ENCODE data around the gene RAB3IP.
"Not testable (repeated sequence)": the region's sequence is repeated elsewhere in the genome, so short reads cannot be mapped to it uniquely, and the experiment has no call there.

RAB3IP gene

GRCh38 chr12:69792533-69792932 lies 53.9 kb downstream of the RAB3IP start:
- TF ChIP-seq ZFX (IDR thresholded peaks at IDR 0.05) (no peak), CTCF (conservative IDR thresholded peaks at IDR 0.05) (no peak)
- no peak overlapping the region for H3K27ac ChIP-seq

- not testable (repeated sequence) for H3K27ac ChIP-seq
Observed at GRCh38 chr12:69807101-69807897, 68.6 kb downstream of the RAB3IP start.

- no peak overlapping the region for H3K27ac ChIP-seq
- TF ChIP-seq ZFX (IDR thresholded peaks at IDR 0.05) (no peak), CTCF (conservative IDR thresholded peaks at IDR 0.05) (no peak)
Observed at GRCh38 chr12:69810870-69811498, 72.3 kb downstream of the RAB3IP start.

- TF ChIP-seq ZFX (IDR thresholded peaks at IDR 0.05) (no peak), CTCF (conservative IDR thresholded peaks at IDR 0.05) (no peak)
- H3K27ac ChIP-seq, result no peak overlapping the region
Observed at GRCh38 chr12:69816082-69816481, 77.4 kb downstream of the RAB3IP start.

- H3K27ac ChIP-seq, result no peak overlapping the region
- TF ChIP-seq ZFX (IDR thresholded peaks at IDR 0.05), result no peak
- TF ChIP-seq CTCF (conservative IDR thresholded peaks at IDR 0.05), result no peak
Observed at GRCh38 chr12:69821032-69821455, 82.4 kb downstream of the RAB3IP start.

GRCh38 chr12:69821456-69822159 lies 82.9 kb downstream of the RAB3IP start:
- TF ChIP-seq ZFX (IDR thresholded peaks at IDR 0.05) (no peak), CTCF (conservative IDR thresholded peaks at IDR 0.05) (no peak)
- no peak overlapping the region for H3K27ac ChIP-seq

GRCh38 chr12:69822201-69822860 lies 83.7 kb downstream of the RAB3IP start:
- H3K27ac ChIP-seq, result no peak overlapping the region

More at GRCh38 chr12:69822201-69822860, 83.7 kb downstream of the RAB3IP start:
- TF ChIP-seq ZFX (IDR thresholded peaks at IDR 0.05) (no peak), CTCF (conservative IDR thresholded peaks at IDR 0.05) (no peak)

Measured in C4-2B (cell line).